GM12873 (cell line): Measurements from ENCODE around the gene ZNF473.

ENCODE experiments used
- TF ChIP-seq, protein P1 (sequence below): IDR thresholded peaks from 2 replicates; pipeline ENCODE4 v1.5.1; 2012; ENCODE audit warnings: low read depth, mild to moderate bottlenecking, moderate library complexity, low read length, control low read depth; ENCODE audit not compliant: insufficient read depth; ENCODE audit errors: missing control alignments

ZNF473 gene

GRCh38 chr19:50005428-50005827 is 20.4 kb upstream of the ZNF473 start:
- TF ChIP-seq, protein P1, sequence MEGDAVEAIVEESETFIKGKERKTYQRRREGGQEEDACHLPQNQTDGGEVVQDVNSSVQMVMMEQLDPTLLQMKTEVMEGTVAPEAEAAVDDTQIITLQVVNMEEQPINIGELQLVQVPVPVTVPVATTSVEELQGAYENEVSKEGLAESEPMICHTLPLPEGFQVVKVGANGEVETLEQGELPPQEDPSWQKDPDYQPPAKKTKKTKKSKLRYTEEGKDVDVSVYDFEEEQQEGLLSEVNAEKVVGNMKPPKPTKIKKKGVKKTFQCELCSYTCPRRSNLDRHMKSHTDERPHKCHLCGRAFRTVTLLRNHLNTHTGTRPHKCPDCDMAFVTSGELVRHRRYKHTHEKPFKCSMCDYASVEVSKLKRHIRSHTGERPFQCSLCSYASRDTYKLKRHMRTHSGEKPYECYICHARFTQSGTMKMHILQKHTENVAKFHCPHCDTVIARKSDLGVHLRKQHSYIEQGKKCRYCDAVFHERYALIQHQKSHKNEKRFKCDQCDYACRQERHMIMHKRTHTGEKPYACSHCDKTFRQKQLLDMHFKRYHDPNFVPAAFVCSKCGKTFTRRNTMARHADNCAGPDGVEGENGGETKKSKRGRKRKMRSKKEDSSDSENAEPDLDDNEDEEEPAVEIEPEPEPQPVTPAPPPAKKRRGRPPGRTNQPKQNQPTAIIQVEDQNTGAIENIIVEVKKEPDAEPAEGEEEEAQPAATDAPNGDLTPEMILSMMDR: no peak

DNA sequence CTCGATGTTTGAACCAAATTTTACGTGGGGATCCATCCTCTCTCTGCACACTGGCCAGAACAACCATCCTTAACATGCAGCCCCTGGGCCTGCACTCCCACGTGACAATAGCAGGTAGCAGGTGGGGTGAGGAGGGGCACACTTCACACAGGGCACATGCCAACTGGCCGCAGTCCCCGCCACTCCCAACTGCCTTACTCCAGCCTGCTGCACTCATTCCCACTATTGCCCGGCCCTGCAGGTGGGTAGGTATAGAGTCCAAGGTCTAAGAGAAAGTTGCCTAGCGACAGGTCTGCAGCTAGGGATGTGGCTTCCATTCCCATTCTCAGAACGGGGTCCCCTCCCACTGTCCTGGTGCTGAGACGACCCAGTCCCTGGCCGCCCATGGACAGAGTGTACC is 18.6 kb upstream of the ZNF473 start:
- TF ChIP-seq, protein P1: no peak

- TF ChIP-seq, protein P1: no peak
Observed at GRCh38 chr19:50007947-50008346, 17.9 kb upstream of the ZNF473 start.

GRCh38 chr19:50008532-50008931 is 17.3 kb upstream of the ZNF473 start:
- TF ChIP-seq, protein P1: peak; percentile 17

DNA sequence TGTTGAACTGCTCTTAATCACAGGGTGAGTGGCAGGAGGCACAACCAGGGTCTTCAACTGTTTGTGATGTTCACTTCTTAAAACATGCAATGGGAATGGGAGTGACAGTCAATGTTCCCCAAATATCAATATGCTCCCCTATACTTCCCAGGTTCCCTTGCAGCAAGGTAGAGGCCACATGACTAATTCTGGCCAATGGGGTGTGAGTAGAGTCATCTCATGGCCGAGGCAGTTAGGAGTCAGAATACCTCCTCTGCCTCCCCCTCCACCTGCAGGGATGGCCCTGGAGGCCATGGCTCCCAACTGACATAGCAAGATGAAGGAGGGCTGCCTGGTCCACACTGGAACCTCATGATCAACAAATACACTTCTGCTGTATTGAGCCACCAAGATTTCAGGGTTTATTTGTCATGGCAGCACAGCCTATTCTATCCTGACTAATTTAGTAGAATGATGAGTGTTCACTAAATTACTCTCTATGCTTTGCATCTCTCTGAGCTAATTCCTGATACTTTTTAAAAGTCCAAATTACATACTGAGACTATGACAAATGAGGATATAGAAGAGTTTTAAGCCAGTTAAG is 9.5 kb upstream of the ZNF473 start:
- TF ChIP-seq, protein P1: no peak

GRCh38 chr19:50020481-50020880 is 5.3 kb upstream of the ZNF473 start:
- TF ChIP-seq, protein P1: no peak

DNA sequence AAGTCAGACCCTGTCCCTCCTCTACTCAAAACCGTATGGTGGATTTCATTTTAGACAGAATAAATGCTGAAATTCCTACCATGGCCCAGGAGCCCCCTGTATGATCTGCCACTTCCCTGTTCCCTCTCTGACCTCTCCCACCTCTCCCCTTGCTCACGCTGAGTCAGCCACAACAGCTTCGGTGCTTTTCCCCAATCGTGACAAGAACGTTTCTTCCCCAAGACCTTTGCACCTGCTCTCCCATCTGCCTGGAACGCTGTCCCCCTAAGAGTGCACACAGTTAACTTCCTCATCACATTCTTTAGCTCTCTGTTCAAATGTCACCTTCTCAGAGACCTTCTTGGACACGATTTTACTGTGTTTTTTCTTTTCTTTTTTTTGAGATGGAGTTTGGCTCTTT is 3.0 kb upstream of the ZNF473 start:
- TF ChIP-seq, protein P1: no peak
